NCI-H82 treated with DMSO at 0.1 percent for 48 hours (cell line): ENCODE measurements around the gene IGSF8.
"Not testable (repeated sequence)": the region's sequence is repeated elsewhere in the genome, so short reads cannot be mapped to it uniquely, and the experiment has no call there.

Experiments
- DNase-seq: peaks from one replicate; lab custom pipeline; 2025; ENCODE audit not compliant: unreplicated experiment; lab: John Stamatoyannopoulos, UW

The IGSF8 gene

GRCh38 chr1:160069460-160070231, 28.8 kb downstream of the IGSF8 start, which contains the start of gene KCNJ10:
Gene KCNJ10, minus strand, starts transcription at chr1:160070160. Its CDS starts 27,628 bp downstream, at chr1:160042532.
- no peak for DNase-seq

GRCh38 chr1:160068225-160068624, 30.2 kb downstream of the IGSF8 start:
- no peak for DNase-seq

- no peak for DNase-seq
Measured at GRCh38 chr1:160066829-160067745, 31.3 kb downstream of the IGSF8 start.

GRCh38 chr1:160064746-160065145, 33.7 kb downstream of the IGSF8 start:
- DNase-seq = no peak

GRCh38 chr1:160064164-160064563, 34.3 kb downstream of the IGSF8 start:
- no peak for DNase-seq

GRCh38 chr1:160063176-160063575, 35.2 kb downstream of the IGSF8 start:
- no peak for DNase-seq

GRCh38 chr1:160062230-160062532, 36.2 kb downstream of the IGSF8 start:
- DNase-seq = no peak

- no peak for DNase-seq
Measured at GRCh38 chr1:160061369-160062229, 36.8 kb downstream of the IGSF8 start.

GRCh38 chr1:160058087-160058486, 40.3 kb downstream of the IGSF8 start:
- no peak for DNase-seq

- no peak for DNase-seq
Measured at GRCh38 chr1:160056648-160057169, 41.7 kb downstream of the IGSF8 start.

GRCh38 chr1:160053548-160054365, 44.7 kb downstream of the IGSF8 start:
- DNase-seq = no peak

GRCh38 chr1:160052936-160053335, 45.5 kb downstream of the IGSF8 start:
- no peak for DNase-seq

GRCh38 chr1:160050619-160051018, 47.8 kb downstream of the IGSF8 start:
- no peak for DNase-seq

GRCh38 chr1:160050182-160050581, 48.2 kb downstream of the IGSF8 start:
- DNase-seq = not testable (repeated sequence)

- DNase-seq = no peak
Measured at GRCh38 chr1:160049101-160049500, 49.3 kb downstream of the IGSF8 start.

GRCh38 chr1:160048335-160048734, 50.1 kb downstream of the IGSF8 start:
- no peak for DNase-seq

GRCh38 chr1:160047111-160047991, 51.1 kb downstream of the IGSF8 start:
- no peak for DNase-seq

GRCh38 chr1:160046494-160047110, 51.8 kb downstream of the IGSF8 start:
- DNase-seq = peak; percentile 13

GRCh38 chr1:160045653-160046052, 52.8 kb downstream of the IGSF8 start:
- DNase-seq = no peak
